ENCODE measurements around the gene TRPM5.

The TRPM5 gene

DNA sequence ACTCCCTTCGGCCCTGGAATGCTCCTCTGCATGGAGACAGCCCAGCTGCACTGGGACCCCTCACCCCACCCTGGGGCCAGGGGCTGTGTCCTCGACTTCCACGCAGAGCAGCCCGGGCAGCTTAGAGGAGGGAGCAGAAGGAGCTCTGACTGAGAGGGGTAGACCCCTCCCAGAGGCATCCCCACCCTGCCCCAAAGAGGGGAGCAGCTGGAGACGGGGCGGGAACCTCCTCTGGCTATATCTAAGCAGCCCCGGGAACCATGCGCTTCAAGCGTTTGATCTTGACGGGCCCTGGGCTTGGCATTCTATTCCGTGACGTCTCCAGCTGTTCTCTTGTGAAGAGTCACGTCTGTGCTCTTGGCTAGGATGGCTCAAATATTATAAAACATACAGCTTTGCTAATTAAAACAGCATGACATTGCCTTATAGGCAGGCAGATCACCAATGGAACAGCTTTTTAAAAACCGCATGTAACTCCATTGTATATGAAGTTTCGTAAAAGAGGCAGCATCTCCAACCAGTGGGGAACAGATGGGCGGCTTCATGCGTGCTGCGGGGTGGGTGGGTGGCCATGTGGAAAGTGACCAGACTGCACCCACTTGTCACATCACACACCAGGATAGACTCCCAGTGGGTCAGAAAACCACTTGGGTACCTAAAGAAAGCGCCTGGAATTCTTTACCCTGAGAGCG lies 8.2 kb upstream of the TRPM5 start:
- no peak for DNase-seq (ENCODE audit: low spot score)

DNA sequence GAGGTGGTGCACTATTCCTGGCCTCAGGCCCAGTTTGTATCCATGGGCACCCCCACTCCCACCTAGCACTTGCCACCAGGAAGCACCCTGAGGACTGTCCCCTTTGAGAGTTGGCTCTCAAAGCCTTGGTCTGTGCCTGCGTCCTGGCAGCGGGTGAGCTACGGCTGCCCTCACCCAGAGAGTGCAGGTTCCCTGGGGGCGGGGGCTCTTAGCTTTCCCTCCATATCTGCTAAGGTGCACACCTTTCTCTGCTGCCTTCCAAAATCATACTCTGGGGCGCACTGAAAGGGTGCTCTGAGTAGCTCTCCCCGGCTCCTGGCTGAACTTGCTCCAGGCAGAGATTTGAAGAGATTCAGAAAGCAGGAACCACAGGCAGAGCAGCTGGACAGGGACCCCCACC lies 7.6 kb upstream of the TRPM5 start:
- no peak for DNase-seq (ENCODE audit: low spot score)

DNA sequence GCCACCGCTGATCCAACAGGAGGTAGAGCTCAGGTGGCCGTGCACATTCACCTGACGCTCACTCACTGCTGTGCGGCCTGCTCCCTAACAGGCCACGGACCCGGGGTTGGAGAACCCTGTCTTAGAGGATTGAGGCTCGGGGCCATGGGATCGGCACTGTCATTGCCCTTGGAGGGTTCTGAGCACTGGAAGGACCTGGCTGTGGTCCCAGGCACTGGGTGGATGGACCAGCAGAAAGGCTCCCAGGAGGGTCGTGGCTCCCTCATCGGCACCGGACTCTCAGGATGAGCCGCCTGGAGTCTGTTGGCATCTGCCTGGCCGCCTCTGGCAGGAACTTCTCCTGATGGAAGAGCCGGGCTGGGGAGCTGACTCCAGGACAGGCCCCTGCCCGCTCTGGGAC lies 7.0 kb upstream of the TRPM5 start:
- no peak for DNase-seq (ENCODE audit: low spot score)

DNA sequence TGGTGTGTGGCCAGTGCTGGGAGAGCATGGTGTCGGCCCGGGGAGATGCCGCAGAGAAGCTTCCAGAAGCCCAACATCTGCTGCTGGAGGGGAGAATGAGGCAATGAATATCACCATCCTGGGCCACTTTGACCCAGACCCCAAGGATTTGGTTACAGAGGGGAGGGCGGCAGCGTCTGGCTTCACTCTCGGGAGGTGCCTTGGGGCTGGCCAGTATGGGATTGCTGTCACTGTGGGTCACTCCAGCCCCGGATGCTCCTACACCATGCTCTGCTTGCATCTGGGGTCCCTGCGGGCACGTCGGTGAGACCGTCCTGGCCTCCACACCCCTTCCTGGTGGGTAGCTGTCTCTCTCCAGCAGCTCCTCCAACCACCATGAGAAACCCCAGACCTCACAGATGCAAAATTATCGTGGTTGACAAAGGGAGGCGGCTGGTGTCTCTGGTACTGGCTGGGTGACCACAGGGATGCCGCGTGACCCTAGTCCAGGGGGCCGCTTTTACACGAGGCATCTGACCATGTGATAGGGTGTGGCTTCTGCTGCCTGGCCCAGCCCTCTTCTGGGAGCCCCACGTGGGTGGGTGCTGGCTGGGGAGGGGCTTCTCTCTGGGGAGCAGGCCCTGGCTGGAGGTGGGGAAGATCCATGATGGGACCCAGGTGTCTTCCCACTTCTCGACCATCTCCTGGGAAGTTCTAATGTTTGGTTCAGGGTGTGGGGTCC lies 6.2 kb upstream of the TRPM5 start:
- DNase-seq (ENCODE audit: low spot score), result no peak

DNA sequence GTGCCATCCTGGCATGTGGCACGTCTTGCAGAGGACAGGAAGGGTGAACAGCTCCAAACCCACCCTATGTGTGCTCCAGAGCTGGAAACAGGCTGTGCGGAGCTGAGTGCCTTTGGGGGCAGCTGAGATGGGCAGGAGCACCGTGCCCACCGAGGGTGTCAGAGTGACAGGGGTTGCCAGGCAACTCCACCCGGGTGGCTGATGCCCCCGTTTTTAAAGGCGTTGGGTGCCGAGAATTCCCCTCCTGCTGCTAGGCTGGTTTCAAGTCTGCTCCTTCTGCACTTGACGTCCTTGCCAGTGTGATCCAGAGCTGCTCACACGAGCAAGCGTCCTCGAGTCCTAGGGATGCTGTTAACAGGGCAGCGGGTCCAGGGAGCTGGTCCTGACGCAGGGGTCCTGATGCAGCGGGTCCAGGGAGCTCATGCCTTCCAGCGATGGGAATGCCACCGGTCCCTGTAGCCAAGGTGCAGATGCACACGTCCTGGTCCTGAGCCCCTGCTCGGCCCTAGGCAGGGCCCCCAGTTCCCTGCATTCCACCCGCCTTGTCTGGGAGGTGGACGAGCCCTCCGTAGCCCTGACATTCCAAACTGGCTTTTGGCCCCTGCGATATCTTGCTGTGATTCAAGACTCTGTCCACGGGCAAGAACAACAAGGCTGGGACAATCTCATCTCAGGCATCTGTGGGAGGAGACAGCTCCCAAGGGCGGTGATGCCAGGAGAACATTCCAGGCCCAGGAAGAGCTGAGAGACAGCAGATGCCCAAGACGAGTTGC lies 5.4 kb upstream of the TRPM5 start:
- DNase-seq (ENCODE audit: low spot score), result no peak

DNA sequence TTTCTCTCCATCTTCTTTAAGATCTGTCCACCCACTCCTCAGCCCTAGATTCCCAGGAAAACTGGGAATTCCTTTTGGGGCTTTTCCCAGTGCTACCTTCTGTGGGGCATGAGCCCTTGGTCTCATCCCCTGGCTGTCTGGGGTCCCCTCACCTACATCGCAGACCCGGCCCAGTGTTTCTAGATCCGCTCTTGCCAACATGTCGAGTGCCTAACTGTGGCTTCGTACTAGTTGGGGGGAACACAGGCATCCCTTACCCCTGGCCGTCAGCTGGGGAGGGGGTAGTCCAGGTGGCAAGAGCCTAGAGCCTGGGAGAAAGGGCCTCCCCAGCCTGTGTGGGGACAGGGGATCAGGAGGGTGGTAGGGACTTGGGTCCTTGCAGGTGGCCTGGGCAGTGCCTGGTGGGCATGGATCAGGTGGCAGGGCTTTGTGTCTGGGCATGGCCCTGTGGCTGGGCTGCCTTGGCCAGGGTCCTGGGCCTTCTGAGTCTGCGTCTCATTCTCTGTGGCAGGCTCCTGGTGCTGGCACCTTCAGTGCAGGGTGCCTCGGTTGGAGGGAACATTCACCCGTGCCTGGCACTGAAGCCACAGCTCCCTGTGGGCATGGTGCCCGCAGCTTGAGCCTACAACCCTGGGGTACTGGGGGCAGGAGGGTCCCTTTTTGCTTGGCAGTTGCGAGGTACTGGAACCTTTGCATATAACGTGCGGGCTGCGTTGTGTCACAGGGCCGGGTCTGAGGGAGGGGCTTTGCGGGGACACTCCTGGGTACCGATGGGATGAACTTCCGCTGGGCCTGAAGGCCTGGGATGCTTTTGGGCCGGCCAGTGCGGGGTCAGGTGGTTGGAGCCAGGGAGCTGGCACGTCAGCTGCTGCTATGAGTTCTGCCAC lies 4.6 kb upstream of the TRPM5 start:
- no peak for DNase-seq (ENCODE audit: low spot score)

DNA sequence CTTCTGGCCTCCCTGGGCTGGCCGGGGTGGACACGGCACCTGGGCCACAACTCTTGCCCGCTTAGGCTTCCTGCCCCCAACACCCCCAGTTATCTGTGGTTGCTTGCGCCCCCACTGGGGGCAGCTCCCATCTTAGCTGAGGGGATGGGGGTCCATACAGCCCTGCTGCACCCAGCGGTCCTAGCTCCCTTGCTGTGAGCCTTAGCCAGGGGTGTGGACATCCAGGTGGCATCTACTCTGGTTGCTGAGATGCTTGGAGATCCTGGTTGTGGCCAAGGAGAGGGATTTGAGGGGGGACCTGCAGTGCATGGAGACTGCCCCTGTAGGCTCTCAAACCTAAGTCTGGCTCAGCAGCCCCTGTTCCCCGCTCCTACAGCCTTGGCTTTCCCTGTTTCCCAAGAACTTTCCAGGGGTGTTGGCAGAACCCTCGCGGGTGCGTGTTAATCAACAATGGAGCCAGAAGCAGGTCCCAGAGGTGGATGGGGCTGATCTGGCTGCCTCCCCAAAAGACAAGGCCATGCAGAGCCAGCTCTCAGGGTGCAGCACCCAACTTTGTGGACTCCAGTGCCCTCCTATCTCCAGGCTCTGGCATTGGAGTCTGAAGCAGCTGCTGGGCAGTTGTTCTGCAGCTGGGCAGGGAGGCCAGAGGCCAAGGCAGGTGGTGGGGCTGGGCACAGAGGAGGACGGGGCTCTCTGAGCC lies 3.8 kb upstream of the TRPM5 start:
- DNase-seq (ENCODE audit: low spot score), result no peak

DNA sequence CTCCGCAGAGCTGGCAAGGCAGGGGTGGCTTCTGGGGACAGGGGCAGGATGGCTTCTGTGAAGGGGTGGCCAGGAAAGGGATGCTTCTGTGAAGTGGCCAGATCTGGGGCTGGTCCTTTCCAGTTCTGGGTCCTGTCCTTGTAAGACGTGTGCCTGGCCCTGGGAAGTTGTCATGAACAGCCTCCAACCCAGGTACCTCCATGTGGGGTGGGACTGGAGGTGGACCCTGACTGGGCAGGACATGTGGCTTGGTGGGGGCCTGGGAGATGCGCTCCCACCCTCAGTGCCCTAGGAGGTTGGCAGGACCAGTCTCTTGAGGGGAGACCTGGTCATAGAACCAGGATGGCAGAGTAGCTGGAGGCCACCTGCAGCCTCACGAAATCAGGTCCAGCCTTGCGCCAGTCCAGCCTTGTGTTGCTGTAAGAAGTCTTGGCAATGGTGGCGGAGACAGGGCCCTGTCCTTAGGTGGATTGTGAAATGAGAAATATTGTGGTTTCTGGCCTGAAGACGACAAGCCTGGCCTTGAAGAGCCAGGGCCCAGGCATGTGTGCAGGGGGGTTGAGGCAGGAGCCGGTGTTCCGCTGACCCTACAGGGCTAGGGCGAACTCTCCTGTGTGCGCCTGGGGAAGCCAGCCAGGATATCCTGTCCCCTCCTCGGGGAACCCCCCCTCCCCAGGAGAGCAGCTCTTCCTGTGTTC lies 3.1 kb upstream of the TRPM5 start:
- no peak for DNase-seq (ENCODE audit: low spot score)

GRCh38 chr11:2446590-2447252 lies 2.4 kb upstream of the TRPM5 start:
- peak; percentile 18 for DNase-seq (ENCODE audit: low spot score)

DNA sequence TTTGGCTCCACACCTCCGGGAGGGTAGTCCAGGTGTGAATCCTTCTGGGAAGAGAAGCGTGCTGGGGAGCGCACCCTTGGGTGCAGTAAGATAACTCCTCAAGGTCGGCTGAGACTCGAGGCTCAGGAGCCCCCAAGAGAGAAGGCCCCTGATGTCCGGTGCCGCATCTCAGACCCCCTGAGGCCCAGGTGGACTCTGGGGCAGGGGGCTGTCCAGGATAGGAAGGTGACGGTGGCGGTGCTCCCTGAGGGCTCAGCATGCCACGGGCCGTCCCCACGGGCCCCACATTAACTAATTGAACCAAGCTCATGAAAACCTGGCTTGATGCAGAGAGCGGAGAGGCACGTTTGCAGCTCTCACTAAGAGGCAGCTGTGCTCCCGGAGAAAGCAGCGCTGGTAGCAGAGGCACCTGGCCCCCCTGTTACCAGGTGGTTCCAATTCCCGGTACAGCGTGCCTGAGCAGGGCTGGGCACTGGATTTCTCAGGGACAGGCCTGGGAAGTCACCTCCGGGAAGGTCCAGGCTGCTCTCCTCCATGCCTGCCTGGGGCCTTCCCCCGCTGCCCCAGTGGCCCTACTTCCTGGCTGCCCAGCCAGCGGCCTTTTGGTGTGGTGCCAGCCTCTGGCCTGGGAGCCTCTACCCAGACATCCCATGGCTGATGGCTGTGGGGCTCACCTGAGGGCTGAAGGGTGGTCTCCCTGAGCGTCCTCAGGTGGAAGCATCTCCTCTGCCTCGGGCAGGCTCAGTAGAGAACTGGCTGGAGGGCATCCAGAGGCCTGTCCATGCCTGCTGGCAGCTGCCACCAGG lies 1.6 kb upstream of the TRPM5 start:
- DNase-seq (ENCODE audit: low spot score), result no peak

DNA sequence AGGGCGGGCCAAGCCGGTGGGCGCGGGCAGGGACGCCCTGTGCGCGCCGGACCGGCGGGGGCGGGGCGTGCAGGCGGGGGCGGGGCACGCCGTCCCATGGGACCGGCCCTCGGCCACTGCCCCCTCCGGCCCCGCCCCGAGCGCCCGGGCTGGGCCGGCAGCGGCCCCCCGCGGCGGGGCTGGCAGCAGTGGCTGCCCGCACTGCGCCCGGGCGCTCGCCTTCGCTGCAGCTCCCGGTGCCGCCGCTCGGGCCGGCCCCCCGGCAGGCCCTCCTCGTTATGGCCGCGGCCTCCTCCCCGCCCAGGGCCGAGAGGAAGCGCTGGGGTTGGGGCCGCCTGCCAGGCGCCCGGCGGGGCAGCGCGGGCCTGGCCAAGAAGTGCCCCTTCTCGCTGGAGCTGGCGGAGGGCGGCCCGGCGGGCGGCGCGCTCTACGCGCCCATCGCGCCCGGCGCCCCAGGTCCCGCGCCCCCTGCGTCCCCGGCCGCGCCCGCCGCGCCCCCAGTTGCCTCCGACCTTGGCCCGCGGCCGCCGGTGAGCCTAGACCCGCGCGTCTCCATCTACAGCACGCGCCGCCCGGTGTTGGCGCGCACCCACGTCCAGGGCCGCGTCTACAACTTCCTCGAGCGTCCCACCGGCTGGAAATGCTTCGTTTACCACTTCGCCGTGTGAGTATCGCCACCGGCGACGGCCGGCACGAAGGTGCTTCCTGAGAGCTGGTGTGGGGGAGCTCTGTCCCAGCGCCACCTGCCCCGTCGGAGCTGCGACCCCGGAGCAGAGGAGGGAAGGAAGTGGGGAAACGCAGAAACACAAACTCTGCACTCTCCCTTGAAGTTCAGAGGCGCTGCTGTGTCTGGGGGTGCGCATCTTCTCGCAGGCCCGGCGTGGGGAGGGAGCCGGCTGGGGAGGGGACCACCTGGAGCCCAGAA lies 769 bp upstream of the TRPM5 start, which contains the start of gene KCNQ1:
KCNQ1 (plus strand) TSS at position 188 of the 925 bp plus-strand sequence; CDS start at position 279, 91 bp downstream.
- DNase-seq (ENCODE audit: low spot score), result peak; percentile 9

GRCh38 chr11:2443406-2443805 lies 908 bp downstream of the TRPM5 start:
- DNase-seq (ENCODE audit: low spot score), result no peak

DNA sequence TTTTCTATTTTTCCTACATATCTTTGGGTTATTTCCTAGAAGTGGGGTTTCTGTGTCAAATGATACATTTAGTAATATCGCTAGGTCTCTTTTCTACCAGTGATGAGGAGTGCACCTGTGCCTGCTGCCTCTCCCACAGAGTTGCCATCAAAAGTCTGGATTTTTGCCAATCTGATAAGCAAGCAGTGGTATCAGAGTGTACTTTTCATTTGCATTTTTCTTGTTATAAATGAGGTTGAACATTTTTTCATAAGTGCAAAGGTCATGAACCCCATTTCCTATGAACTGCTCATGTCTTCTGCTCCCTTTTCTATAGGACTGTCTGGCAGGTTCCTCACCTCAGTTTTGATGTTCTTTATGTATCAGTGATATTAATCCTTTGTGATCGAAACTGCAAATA lies 1.7 kb downstream of the TRPM5 start:
- no peak for DNase-seq (ENCODE audit: low spot score)

- no peak for DNase-seq (ENCODE audit: low spot score)
Observed at GRCh38 chr11:2441171-2441570, 3.1 kb downstream of the TRPM5 start.

GRCh38 chr11:2440646-2441045 lies 3.7 kb downstream of the TRPM5 start:
- DNase-seq (ENCODE audit: low spot score), result no peak

GRCh38 chr11:2439820-2440219 lies 4.5 kb downstream of the TRPM5 start:
- no peak for DNase-seq (ENCODE audit: low spot score)

GRCh38 chr11:2437516-2437915 lies 6.8 kb downstream of the TRPM5 start:
- DNase-seq (ENCODE audit: low spot score), result no peak

GRCh38 chr11:2436521-2437031 lies 7.7 kb downstream of the TRPM5 start:
- no peak for DNase-seq (ENCODE audit: low spot score)
